HG03060 (cell line): Measurements from ENCODE around the gene SFSWAP.
"Not testable (repeated sequence)": the region's sequence is repeated elsewhere in the genome, so short reads cannot be mapped to it uniquely, and the experiment has no call there.

Experiments
- ATAC-seq: cut with Tn5 transposase; IDR thresholded peaks from one replicate; pipeline ENCODE4 v1.9.1; 2021; ENCODE audit warnings: low read depth, moderate number of reproducible peaks; ENCODE audit not compliant: unreplicated experiment

The SFSWAP gene

GRCh38 chr12:131801254-131801866 is 90.5 kb downstream of the SFSWAP start:
- ATAC-seq, result no peak

GRCh38 chr12:131803961-131804521 is 93.2 kb downstream of the SFSWAP start:
- ATAC-seq, result no peak

- ATAC-seq, result no peak
Measured at GRCh38 chr12:131805421-131805820, 94.5 kb downstream of the SFSWAP start.

- ATAC-seq, result no peak
Measured at GRCh38 chr12:131806674-131807073, 95.8 kb downstream of the SFSWAP start.

GRCh38 chr12:131808744-131809371 is 98.0 kb downstream of the SFSWAP start:
- ATAC-seq, result no peak

GRCh38 chr12:131809476-131810254 is 98.8 kb downstream of the SFSWAP start:
- not testable (repeated sequence) for ATAC-seq

- ATAC-seq, result no peak
Measured at GRCh38 chr12:131810726-131811125, 99.8 kb downstream of the SFSWAP start.

- ATAC-seq, result no peak
Measured at GRCh38 chr12:131815131-131815530, 104.2 kb downstream of the SFSWAP start.

GRCh38 chr12:131816495-131816894 is 105.6 kb downstream of the SFSWAP start:
- no peak for ATAC-seq

GRCh38 chr12:131817241-131817640 is 106.4 kb downstream of the SFSWAP start:
- no peak for ATAC-seq

GRCh38 chr12:131818821-131819585 is 108.1 kb downstream of the SFSWAP start:
- no peak for ATAC-seq

GRCh38 chr12:131824450-131824849 is 113.6 kb downstream of the SFSWAP start:
- ATAC-seq, result no peak

GRCh38 chr12:131825146-131825892 is 114.4 kb downstream of the SFSWAP start:
- ATAC-seq, result no peak

- no peak for ATAC-seq
Measured at GRCh38 chr12:131826097-131826928, 115.4 kb downstream of the SFSWAP start.

- ATAC-seq, result no peak
Measured at GRCh38 chr12:131827961-131828534, 117.2 kb downstream of the SFSWAP start, which contains the start of gene MMP17. TSS of gene MMP17 (plus strand) at chr12:131828393. CDS start at chr12:131828495, 102 bp downstream.

GRCh38 chr12:131828671-131829355 is 117.9 kb downstream of the SFSWAP start:
- no peak for ATAC-seq

- ATAC-seq, result no peak
Measured at GRCh38 chr12:131829356-131829747, 118.5 kb downstream of the SFSWAP start.

- ATAC-seq, result no peak
Measured at GRCh38 chr12:131829791-131830334, 119.0 kb downstream of the SFSWAP start.
